Measurements from ENCODE around the gene OPALIN. TPM values are rescaled to one million over a fixed set of nuclear protein-coding genes. Genes with fewer than 3 reads are reported as not detected.

The OPALIN gene
- total RNA-seq, 1 donor from 2014 or later: not detected

DNA sequence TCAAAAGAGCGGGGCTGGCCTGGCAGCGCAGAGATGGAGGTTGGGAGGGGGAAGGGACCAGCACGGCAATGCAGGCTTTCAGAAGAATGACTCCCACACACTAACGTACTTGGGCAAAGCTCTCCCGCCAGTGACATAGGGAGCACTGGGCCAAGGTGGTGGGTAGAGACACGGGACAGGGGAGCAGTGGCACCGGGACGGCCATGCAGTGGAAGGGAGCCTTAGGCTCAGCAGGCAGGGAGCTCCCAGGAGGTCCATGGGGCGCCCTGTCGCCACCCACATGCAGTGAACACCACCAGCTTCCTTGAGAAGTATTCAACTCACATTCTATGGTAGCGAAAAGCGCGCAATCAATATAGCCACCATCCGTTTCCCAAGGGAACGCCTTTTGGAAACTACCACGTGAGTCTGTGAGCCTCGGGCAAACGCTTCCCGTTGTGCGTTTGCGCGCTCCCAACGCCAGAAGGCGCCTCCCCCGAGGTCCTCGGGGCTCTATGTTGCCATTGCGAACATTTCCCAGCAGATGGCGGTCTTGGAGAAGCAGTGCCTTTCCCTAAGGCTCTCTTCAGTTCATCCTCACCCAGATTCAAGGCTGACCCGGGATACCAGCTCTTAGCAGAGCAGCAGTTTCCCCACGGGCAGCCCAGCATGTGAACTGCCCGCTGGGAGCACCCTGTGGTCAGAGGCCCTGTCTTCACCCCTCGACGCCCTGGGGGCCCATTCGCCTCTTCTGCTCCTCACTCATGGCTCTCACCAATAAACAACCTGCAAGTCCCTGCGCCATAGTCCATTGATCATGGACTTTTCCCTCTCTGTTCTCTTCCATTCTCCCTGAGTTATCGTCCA lies 16.4 kb upstream of the OPALIN start:
- FAIRE-seq (no peak), DNase-seq (ENCODE audit: low spot score in 2 of 2) (peak; percentile 84 to 96)

- no peak for FAIRE-seq
- DNase-seq (ENCODE audit: low spot score in 2 of 2): no peak
Measured at GRCh38 chr10:96374639-96374984, 15.8 kb upstream of the OPALIN start.

DNA sequence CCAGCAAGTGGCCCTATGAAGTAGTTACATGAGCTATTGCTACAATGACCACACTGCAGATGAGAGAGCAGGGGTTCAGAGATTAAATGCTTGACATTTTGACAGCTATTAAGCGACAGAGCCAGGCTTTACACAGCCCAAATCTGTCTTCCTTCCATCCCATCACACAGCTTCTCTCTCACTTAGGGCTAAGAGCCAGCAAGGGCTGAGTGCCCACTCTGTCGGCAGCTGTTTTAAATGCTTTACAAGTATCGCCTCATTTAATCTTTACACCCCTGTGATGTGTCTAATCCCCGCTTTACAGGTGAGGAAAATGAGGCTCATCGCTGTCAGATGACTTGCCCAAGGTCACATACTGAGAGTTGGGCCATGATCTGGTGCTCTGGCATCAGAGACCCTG lies 15.2 kb upstream of the OPALIN start:
- FAIRE-seq: no peak

GRCh38 chr10:96371356-96371755 lies 12.6 kb upstream of the OPALIN start:
- FAIRE-seq: no peak
- no peak for DNase-seq (ENCODE audit: low spot score in 2 of 2)

More for the DNA sequence above, 15.2 kb upstream of the OPALIN start:
- DNase-seq (ENCODE audit: low spot score in 2 of 2): no peak

DNA sequence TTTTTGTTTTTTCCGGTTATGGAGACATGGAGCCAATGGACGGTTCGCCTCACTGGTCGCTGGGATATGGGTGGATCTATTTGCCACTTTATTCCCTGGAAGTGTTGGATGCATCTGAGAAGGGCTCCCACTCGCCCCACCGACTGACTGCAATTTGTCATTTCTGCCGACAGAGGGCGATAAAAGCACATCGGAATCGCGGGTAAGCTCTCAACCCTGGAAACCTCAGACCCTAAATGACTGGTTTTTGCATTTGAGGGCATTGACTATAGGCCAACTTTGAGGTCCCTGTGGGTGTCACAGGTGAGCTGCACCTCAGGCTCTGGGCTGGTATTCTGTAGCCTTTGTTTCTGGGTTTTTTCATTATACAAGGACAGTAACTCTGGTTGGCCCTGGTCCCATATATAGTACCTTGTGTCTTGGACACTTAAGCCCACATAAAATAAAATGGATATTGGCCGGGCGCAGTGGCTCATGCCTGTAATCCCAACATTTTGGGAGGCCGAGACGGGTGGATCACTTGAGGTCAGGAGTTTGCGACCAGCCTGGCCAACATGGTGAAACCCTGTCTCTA lies 11.9 kb upstream of the OPALIN start:
- DNase-seq (ENCODE audit: low spot score in 2 of 2) (peak in 1 of 2 donors; percentile 56), FAIRE-seq (no peak)

DNA sequence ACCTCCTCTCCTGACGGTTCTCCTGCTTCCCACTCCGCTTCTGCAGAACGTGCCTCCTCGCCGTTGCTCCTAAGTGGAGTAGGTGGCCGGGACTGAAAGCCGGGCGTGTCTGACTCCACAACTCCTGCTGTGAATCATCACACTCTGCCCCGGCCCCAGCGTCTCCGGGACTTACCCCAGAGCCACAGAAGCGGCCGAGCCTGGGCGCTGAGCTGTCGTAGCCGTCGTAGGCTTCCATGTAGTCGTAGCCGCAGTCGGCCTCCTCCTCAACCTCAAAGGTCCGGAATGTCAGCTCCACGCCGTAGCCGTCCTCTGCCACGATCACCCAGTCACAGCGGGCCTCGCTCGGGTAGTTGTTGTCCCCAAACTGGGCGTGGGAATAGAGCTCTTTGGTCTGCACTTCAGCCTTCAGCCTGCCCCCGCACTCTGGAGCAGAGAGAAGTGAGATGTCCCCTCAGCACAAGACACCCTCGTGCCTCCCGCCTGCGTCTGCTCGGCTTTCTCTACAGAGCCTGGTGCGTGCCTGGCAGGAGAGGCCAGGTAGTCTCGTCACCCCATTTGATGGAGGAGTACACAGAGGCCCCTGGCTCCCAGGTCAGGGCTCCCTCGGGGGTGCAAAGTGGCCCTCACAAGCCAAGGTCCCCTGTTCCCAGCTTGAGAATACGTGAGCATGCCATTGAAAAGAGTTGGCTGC lies 11.2 kb upstream of the OPALIN start:
- FAIRE-seq (no peak), DNase-seq (ENCODE audit: low spot score in 2 of 2) (no peak)

- DNase-seq (ENCODE audit: low spot score in 2 of 2) (no peak), FAIRE-seq (no peak)
Measured at GRCh38 chr10:96368971-96369370, 10.2 kb upstream of the OPALIN start.

GRCh38 chr10:96367470-96367869 lies 8.7 kb upstream of the OPALIN start:
- FAIRE-seq (no peak), DNase-seq (ENCODE audit: low spot score in 2 of 2) (no peak)

GRCh38 chr10:96366508-96366907 lies 7.7 kb upstream of the OPALIN start:
- DNase-seq (ENCODE audit: low spot score in 2 of 2): no peak
- no peak for FAIRE-seq

- no peak for DNase-seq (ENCODE audit: low spot score in 2 of 2)
- FAIRE-seq: no peak
Measured at GRCh38 chr10:96365571-96365970, 6.8 kb upstream of the OPALIN start.

DNA sequence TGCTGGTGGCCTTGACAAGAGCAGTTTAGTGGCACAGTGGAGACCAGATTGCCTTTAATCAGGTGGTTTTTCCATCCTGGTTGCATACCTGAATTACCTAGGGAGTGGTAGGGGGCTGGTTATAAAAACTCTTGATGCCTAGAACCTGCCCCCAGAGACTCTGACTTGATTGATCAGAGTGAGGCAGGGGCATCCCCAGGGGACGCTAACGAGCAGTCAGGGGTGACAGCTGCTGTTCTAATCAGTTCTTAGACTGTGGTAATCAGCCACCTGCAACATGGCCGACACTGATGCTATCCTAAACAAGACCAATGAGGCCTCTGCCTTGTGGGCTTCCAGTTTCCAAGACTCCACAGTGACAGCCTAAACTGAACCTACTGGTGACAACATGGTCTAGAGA lies 2.0 kb upstream of the OPALIN start:
- no peak for FAIRE-seq
- DNase-seq (ENCODE audit: low spot score in 2 of 2): no peak

DNA sequence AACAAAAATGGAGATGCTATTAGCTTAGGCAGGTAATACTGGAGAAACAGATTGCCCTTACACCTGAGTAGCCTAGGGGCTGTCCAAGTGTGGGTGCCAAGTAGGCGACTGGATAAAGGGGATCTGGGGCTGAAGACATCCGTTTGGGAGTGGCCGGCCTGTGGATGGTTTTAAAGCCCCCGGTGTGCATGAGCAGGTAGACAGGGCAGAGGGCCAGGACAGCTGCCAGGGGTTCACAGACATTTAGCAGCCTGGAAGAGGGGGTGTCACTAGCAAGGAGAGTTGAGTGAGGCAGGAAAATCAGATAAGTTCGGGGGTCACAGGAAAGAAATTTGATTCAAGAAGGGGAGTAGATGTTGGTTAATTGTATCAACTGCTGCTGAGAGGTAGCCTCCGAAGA lies 1.5 kb upstream of the OPALIN start:
- DNase-seq (ENCODE audit: low spot score in 2 of 2): no peak
- no peak for FAIRE-seq

- FAIRE-seq: no peak
- DNase-seq (ENCODE audit: low spot score in 2 of 2): no peak
Measured at GRCh38 chr10:96359616-96360015, 814 bp upstream of the OPALIN start.

DNA sequence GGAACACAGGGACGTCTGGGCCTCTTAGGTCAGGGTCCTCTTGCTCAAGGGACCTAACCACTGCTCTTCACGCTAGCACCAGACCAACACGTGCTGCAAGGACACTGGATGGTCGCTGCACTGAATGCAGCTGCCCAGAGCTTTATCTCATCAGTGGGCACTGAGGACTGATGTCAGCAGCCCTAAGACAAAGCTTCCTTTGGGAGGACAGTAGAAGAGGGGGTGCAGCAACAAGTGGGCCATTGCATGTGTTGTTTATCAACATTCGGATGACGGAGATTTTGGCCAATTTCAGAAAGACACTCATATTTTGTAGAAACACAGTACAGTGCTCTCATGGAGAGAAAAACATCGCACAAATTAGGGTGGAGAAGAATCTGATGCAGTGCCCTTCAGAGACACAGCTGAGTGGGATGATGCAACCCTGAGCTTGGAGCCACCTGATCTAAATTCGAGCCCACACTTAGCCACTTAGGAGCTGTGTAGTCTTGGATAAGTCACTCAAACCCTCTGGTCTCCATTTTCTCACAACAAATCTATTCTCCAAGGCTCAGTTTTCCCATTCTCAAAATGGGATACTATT lies 1.7 kb downstream of the OPALIN start:
- DNase-seq (ENCODE audit: low spot score in 2 of 2): no peak
- FAIRE-seq: no peak

- DNase-seq (ENCODE audit: low spot score in 2 of 2) (no peak), FAIRE-seq (no peak)
Measured at GRCh38 chr10:96352582-96352981, 6.2 kb downstream of the OPALIN start.

DNA sequence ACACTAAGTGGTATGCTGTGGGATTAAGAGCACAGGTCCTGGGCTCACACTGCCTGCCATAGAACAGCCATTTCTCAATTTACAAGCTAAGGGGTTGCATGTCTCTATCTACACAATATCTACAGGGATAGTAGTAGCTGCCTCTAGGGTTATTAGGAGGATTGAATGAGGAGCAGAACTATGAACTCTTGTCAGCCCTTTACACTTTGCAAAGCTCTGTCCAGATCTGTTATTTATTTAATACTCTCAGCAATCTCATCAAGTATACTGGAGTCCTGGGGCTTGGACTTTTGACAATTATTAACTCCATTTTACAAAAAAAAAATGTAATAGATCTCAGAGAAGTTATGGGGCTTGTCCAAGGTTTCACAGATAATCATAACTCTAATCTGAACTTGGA lies 6.8 kb downstream of the OPALIN start:
- FAIRE-seq (no peak), DNase-seq (ENCODE audit: low spot score in 2 of 2) (no peak)

- no peak for DNase-seq (ENCODE audit: low spot score in 2 of 2)
- FAIRE-seq: no peak
Measured at GRCh38 chr10:96346295-96346694, 12.5 kb downstream of the OPALIN start.

- no peak for FAIRE-seq
- no peak for DNase-seq (ENCODE audit: low spot score in 2 of 2)
Measured at GRCh38 chr10:96345222-96345621, 13.6 kb downstream of the OPALIN start.

GRCh38 chr10:96344178-96344577 lies 14.6 kb downstream of the OPALIN start:
- FAIRE-seq (no peak), DNase-seq (ENCODE audit: low spot score in 2 of 2) (no peak)

DNA sequence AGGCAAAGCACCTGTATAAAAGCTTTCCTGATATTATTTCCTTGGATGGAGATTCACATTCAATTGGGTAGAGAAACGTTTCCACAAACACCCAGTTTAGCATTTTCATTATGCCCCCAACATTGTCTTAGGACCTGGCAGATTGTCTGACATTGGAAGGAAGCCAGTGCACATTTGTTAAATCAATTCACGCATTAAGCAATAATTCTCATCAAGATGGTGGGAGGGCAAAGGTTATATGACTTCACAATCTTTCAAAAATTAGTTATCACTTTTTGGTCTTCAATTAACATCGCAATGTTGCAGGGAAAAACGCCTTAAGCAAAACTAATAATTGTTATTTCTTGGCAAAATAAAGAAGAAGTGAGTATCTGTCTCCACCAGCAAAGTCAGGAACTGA lies 16.4 kb downstream of the OPALIN start:
- FAIRE-seq (no peak), DNase-seq (ENCODE audit: low spot score in 2 of 2) (no peak)

Data from frontal cortex (tissue), 4 donors.